ENCODE data around the gene GLI1.

Gene GLI1

GRCh38 chr12:57518920-57519795, 59.6 kb downstream of the GLI1 start:
- DNase-seq (ENCODE audit: low spot score), result no peak

DNA sequence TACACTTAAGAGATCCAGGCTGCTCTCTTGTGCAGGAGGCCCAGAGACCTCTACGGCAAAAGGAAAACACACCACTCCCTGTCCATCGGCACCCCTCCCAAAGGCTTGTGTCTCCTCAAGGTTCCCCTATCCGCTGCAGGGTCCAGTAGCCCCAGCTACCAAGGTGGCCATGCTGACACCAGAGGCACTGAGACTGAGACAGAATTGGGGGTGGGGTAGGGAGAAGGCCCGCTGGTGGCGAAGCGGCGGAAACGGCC, 60.1 kb downstream of the GLI1 start:
- DNase-seq (ENCODE audit: low spot score), result peak; percentile 6

GRCh38 chr12:57520053-57520818, 60.7 kb downstream of the GLI1 start, which contains the start of gene DDIT3:
Gene DDIT3, minus strand, starts transcription at chr12:57520514. Its CDS starts 3,108 bp downstream, at chr12:57517406.
- DNase-seq (ENCODE audit: low spot score), result peak; percentile 99

GRCh38 chr12:57521525-57522010, 62.0 kb downstream of the GLI1 start:
- no peak for DNase-seq (ENCODE audit: low spot score)
